ENCODE data around the gene FRAS1. TPM values are rescaled to one million over a fixed set of nuclear protein-coding genes. Genes with fewer than 3 reads are reported as not detected.

FRAS1 gene
- total and polyA plus RNA-seq, 2 of the 8 experiments (the other 6 are each of a cell fraction or from before 2014, with no cell fraction given): 38.5 to 109 TPM

GRCh38 chr4:78059938-78060337 lies 2.8 kb downstream of the FRAS1 start (continued):
- TF ChIP-seq CTCF (IDR thresholded peaks at IDR 0.05; ENCODE audit: control extremely low read depth in 1 of 3, insufficient read depth in 1 of 3, low read depth in 1 of 3, low read length in 3 of 3) (no peak), CHD2 (IDR thresholded peaks at IDR 0.05; ENCODE audit: low read length) (no peak), CBX5 (IDR thresholded peaks at IDR 0.05; ENCODE audit: low read depth, low read length) (no peak), YY1 (IDR thresholded peaks at IDR 0.05; ENCODE audit: low read depth, low read length) (no peak), MAX (IDR thresholded peaks at IDR 0.05) (no peak)

Data from H1 (cell line).